ENCODE results near the gene PPM1K.
A peak's percentile ranks its signal among the peaks of the same experiment; 100 is the strongest.
"Not testable (repeated sequence)": the region's sequence is repeated elsewhere in the genome, so short reads cannot be mapped to it uniquely, and the experiment has no call there.

PPM1K gene

DNA sequence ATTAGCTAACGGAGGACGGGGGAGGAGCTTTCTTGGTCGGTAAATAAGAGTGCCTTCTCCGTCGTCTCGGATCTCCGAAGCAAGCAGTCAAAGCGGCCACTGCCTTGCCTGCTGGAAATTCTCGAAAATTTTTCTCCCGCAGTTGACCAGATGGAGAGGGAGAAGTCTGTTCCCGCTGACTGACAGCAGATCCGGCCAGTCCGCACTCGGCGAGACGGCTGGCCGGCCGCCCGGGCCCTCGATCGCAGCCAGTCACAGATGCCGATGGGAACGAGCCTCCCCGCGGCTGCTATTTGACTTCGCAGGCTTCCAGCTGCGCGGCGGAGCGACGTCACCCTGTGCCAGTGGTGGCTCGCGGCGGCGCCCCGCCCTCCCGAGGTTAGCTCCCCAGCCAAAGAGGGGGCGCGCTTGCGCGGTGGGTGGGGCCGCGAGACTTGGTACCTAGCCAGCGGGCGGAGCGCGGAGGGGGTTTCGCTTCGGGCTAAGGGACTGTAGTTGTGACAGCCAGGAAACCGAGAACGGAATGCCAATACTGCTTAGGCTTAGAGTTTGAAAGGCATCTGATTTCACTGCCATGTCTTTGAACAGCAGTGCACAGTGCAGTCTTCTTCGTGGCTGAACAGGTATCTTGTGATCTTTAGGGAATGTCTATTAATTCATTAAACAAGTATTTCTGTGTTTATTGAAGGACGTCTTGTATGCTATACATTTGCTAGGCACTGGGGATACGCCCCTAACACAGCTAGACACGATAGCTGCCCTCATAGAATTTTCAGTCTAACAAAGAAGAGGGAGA, at the start of gene PPM1K:
TSS of gene PPM1K (minus strand) at position 123 of the 796 bp plus-strand sequence. CDS start 5,978 bp downstream, outside the sequence.
- DNase-seq (ENCODE audit: low read depth in 1 of 2, low spot score in 1 of 2), result peak; percentile 99

DNA sequence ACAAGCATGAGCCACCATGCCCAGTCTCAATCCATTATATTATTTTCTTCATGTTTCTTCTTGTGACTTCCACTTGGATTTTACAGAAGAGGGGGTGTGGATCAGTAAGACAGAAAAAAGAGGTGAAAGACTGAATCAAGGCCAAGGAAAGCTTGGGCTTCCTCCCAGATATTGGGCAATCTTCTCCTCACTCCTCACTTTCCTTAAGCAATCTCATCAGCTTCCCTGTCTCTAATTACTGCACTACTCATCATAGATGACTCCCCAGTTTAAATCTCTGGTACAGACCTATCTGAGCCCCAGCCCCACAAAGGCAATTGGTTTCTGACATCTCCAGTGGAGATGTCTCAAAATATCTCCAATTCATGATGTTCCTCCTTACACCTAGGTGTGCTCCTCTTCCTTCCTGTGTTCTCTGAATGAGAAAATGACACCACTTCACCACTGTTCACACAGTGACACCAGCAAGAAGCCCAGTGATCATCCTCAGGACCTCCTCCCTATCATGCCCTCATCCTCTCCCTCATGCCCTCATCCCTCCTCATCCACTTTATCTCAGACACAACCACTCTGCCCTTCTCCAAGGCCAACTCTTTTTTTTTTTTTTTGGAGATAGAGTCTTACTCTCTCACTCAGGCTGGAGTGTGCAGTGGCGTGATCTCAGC, 49.5 kb upstream of the PPM1K start:
- DNase-seq (ENCODE audit: low read depth in 1 of 2, low spot score in 1 of 2), result no peak

DNA sequence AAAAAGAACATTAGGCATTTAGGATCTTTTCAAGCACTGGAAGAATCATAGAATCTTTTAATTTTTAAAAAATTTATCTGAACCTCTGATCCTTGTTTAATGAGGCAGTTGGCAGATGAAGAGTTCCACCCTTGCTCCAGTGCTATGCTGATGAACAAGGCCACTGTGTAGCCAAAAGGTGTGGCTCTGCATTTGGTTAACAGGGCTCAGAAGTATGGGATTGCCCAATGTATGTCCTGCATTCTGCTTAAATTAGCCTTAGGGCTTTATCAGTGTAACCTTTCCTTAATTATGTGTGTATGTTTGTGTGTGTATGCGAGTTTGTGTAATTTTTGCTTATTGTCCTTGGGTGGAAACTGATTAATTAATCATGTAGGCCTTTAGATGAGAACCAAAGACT, 43.3 kb upstream of the PPM1K start:
- DNase-seq (ENCODE audit: low read depth in 1 of 2, low spot score in 1 of 2), result no peak

DNA sequence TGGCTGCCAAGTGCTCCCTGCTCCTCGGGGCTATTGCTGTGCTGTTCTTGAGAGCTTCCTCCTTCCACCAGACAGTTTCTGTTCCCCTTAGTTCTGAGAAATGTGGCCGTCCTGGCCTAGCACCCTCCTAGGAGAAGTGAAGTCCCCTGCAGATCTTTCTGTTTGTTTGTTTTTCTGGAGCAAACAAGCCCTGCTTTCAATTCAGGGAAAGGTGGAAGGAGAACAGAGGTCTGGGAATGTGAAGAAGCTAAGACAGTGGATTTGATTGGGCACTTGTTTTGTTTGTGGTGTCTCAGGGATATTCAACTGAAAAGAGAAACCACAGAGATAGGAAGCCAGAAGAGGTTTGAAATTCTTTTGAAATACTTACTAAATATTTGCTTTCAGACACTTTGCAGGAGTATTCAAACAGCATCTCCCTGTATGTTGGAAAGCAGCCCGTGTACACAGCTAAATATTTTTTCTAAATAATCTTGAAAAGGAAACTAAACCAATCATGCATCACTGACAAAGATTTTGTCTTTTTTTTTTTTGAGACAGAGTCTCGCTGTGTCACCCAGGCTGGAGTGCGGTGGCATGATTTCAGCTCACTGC, 36.5 kb upstream of the PPM1K start:
- no peak for DNase-seq (ENCODE audit: low read depth in 1 of 2, low spot score in 1 of 2)

DNA sequence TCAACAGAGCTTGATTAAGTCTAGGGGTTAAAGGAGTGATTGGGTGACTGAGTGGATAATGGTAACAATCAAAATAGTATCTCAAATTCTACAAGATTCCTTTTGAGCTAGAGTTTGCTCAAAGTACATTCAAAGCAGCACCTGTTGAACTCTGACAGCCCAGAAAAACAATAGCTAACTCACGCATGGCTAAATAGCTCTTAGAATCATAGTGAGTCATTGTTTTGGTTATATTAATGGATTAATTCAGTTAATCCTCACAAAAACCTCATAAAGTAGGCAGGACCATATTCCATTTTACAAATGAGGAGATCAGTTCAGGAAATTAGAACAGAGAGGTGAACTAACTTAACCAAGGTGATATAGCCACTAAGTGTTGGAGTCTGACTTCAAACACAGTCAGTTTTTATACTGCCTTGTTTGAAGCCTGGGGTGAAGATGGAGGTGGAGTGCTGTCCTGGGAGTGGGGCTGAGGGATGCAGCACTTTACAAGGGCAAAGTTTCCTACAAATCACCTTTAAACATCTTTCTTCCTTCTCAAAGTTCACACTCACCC, 35.9 kb upstream of the PPM1K start:
- DNase-seq (ENCODE audit: low read depth in 1 of 2, low spot score in 1 of 2), result no peak

DNA sequence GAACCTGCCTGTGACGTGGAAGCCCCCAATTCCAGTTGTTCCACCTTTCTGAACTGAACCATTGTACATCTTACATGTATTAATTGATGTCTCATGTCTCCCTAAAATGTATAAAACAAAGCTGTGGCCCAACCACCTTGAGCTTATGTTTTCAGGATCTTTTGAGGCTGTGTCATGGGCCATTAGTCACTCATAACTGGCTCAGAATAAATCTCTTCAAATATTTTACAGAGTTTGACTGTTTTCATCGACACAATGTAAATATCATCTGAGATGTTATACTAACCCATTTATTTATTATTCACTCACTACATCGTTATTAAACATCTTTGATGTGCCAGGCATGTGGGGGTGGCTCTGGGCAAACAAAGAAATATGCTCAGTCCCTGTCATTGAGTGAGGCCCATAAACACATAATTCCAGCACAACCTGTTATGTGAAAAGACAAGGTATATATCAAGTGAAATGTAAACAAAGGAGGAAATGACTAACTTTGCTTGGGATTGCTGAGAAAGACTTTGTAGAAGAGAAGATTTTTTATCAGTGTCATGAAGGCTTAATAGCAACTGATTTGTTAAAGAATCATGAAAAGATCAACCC, 34.5 kb upstream of the PPM1K start:
- no peak for DNase-seq (ENCODE audit: low read depth in 1 of 2, low spot score in 1 of 2)

DNA sequence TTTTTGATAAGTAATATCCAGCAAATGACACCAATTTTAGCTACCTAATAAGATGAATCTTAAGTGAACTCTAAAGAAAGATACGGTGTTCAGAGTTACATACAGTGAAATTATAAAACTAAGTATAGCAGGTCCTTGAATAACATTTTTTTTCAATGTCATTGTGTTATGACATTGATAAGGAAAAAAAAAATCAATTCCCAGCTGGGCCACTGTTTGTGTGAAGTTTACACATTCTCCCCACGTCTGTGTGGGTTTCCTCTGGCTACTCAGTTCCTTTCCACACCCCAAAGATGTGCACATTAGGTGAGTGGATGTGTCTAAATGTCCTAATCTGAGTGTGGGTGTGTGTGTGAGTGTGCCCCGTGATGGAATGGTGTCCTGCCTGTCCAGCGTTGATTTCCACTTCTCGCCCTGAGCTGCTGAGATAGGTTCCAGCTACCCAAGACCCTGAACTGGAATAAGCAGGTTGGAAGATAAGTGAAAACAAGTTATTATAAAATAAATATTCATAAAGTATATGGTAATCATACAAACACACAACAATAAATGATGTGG, 31.2 kb upstream of the PPM1K start:
- no peak for DNase-seq (ENCODE audit: low read depth in 1 of 2, low spot score in 1 of 2)

DNA sequence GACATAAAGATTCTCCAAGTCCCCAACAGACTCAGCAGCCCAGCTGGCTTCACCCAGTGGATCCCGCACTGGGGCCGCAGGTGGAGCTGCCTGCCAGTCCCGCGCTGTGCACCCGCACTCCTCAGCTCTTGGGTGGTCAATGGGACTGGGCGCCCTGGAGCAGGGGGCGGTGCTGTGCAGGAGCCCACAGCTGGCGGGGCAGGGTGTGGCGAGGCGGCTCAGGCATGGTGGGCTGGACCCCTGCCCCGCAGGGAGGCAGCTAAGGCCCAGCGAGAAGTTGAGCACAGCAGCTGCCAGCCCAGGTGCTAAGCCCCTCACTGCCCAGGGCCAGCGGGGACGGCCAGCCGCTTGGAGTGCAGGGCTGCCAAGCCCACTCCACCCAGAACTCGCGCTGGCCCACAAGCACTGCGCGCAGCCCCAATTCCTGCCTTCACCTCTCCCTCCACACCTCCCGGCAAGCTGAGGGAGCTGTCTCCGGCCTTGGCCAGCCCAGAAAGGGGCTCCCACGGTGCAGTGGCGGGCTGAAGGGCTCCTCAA, 28.8 kb upstream of the PPM1K start:
- DNase-seq (ENCODE audit: low read depth in 1 of 2, low spot score in 1 of 2), result not testable (repeated sequence)

DNA sequence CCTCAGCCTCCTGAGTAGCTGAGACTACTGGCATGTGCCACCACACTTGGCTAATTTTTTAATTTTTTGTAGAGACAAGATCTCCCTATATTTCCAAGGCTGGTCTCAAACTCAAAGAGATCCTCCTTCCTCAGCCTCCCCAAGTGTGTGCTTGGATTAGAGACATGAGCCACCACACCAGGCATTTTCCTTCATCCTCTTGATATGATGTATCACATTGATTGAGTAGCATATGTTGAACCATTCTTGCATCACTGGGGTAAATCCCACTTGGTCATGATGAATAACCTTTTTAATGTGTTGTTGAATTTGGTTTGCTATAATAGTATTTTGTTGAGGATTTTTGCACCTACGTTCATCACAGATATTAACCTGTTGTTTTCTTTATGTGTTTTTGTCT, 24.2 kb upstream of the PPM1K start:
- DNase-seq (ENCODE audit: low read depth in 1 of 2, low spot score in 1 of 2), result no peak

DNA sequence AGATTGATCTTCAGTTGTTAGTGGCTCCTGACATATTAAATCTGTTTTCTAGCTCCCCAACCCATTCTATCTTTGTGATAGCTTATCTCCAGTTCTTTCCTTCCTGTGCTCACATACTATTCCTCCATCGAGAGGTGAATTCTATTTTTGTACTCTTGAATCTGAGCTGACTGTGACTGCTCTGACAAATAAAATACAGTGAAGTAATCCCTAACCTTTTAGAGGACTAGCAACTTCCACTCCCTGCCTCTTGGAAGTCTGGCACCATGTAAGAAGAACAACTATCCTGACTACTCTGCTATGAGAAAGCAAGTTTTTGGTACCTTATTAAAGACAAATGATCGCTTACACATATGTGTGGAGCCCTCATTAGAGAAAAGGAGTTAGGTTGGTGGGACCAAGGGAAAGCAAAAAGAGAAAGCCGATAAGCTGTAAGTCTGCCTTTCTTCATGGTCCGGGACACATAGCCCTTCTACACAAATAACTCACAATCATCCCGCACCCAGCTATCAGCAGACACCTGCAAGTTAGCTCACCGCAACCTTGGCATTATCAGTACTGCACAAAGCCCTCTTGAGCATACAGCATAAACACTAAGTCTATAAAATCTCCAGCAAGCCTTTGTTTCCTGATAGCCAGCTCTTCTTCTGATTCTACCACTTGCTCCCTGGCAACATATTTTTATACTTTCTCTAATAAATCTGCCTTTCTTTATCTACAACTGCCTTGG, 13.5 kb upstream of the PPM1K start:
- DNase-seq (ENCODE audit: low read depth in 1 of 2, low spot score in 1 of 2), result no peak

DNA sequence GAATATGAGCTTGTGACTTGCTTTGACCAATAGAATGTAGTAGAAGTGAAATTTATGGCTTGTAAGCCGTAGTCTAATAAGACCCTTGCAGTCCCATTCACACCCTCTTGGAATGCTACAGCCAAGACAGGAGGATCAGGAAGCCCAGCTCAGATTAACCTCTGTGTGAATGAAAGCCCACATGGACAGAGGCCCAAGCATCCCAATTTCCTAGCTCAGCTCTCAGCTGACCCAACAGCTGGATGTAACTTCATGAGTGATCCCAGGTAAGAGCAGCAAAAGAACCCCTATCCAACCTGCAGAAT, 12.8 kb upstream of the PPM1K start:
- DNase-seq (ENCODE audit: low read depth in 1 of 2, low spot score in 1 of 2), result no peak

DNA sequence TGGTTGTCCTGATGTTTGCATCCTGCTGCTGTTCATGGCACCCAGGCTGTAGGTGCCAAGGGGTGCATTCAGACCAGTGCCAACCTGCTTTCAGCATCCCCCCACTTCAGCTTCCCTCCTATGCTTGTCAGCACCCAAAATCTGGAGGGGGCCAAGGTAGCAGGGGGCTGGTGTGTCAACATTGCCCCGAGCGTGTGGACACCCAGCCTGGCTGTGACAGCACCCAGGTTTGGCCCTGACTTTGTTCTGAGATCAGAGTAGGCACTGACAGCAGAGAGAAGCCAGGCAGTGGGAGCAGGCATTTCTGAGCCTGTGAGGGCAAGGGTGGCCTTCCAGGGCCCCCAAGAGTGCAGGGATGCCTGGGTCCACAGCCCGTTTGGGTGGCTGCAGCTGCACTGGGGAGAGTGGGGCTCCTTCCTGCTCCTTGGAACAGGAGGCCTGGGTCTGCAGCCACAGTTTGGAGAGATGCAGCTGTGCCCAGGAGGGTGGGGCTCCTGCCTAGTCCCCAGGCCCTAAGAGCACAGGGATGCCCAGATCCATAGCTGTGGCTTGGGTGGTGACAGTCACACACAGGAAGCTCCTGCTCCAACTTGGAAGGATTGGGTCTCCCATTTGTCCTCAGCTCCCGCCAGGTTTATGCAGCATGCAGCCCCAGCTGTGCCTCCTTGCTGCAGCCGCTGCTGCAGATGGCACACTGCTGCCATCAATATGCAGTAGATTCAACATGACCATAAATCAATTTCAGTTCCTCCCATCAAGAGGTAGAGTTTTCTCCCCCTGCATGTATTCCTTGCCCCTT, 12.3 kb upstream of the PPM1K start:
- DNase-seq (ENCODE audit: low read depth in 1 of 2, low spot score in 1 of 2), result no peak

DNA sequence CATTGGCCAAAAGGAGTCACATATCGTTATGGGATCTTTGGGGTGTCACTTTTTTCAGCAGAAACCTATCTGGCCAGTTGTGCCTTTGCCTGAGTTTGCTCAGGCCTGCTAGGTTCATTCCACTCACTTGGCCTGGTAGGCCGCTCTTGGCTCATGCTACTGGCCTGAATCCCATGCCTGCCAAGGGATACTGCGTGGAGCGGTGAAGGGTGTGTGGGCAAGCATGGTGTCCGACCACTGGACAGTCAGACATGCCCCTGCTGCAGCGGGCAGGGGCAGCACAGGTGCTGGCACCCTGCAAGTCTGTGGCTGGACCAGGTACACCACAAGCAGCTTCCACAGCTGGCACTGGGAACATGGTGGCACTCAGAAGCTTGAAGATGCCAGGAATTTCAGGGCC, 11.3 kb upstream of the PPM1K start:
- no peak for DNase-seq (ENCODE audit: low read depth in 1 of 2, low spot score in 1 of 2)

DNA sequence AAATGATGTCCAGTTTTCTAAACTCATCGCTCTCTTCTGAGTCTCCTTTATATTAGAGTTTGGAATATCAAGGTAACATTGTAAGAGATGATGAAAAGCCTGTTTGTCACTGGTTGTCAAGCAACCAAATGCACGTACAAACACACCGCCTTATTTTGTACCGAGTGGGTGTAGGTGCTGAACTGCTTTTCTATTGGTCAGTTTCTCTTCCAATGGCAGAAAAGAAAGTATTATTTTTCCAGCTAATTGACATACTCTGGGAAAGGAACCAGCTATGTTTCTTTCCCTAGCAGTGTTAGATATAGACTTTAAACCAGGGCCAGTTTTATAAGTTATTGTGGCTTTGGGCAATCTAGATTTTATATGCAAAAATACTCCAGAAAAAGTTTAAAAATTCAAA, 6.6 kb upstream of the PPM1K start:
- DNase-seq (ENCODE audit: low read depth in 1 of 2, low spot score in 1 of 2), result no peak

DNA sequence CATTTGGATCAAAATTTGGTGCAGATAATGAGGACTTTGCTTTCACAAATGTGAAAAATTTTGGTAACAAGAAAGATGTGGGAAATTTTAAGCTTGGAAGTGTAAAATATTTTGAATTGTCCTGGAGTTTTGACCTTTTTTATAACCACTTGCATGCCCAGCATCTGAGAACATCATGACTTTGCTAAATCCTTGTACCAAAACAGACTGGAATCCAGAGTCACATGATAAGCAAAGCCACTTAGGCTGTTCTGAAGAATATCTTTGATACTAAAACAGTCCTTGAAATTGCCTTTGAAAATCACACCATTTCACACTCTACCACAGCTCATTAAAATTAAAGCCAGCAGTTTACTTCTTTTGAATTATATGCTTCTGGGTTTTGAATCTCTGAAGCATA, 2.5 kb upstream of the PPM1K start:
- DNase-seq (ENCODE audit: low read depth in 1 of 2, low spot score in 1 of 2), result no peak

DNA sequence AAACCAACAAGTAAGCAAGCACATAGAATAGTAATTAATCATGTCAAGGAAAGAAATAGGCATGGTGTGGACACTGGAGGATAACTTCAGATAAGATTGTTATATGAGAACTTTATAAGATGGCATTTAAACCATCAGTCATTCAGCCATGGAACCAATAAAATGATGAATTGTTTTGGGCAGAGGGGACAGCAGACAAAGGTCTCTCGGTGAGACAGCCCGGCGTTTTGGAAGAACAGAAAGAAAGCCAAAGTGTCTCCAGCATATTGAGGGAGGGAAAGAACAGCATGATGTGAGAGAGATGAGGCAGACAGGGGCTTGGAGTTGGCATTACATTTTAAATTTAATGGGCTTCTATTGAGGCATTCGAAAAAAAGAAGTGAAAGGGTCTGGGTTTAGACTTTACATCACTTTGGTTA, 883 bp upstream of the PPM1K start:
- no peak for DNase-seq (ENCODE audit: low read depth in 1 of 2, low spot score in 1 of 2)

DNA sequence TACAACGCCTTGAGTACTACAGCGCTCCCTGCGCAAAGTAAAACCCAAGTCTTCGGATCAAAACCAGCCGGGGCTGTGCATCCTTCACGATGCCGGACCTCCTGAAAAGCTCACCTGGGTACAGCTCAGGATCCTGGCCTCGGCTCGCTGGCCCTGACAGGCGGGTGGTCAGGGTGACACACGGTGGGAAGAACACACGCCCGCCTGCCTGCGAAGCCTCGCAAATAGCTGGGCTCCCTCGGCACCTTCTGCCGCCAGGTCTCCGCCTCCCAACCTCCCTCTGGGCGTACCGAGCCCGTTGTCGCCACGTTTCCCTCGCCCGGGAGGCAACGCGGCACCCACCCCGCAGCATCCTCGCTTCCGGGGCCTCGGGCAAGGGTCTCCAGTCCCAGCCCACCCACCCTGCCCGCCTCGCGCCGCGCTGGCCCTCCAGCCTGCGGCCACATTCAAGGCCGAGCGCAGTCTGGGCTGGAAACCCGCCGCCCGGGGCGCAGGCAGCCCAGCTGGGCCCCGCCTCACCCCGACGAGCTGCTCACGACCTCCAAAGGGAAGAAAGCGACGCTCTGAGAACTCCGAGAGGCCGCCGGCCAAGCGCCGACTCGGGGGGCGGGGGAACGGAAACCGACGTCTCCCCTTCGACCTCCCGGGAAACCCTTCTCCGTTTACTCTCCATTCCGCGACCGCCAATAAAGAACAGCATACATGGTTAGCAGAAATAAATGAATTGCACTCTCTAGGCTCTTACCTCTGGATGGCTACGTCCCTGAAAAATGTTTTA, 511 bp downstream of the PPM1K start:
- DNase-seq (ENCODE audit: low read depth in 1 of 2, low spot score in 1 of 2), result peak; percentile 44 to 53

DNA sequence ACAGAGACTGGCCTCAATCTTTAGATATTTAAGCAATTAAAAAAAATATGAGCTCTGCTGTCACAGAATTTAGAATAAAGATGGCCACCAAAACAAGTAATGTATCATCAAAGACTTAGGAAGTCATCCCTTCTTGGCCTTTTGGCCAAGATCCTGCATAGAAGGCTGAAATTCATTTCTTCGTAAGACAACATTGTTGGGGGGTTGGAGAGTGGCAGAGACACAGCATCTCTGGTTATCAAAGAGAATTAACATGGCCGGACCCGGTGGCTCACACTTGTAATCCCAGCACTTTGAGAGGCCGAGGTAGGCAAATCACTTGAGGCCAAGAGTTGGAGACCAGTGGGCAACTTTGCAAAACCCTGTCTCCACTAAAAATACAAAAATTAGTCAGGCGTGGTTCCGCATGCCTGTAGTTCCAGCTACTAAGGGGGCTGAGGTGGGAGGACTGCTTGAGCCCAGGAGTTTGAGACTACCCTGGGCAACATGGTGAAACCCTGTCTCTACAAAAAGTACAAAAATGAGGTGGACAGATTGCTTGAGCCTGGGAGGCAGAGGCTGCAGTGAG, 4.0 kb downstream of the PPM1K start:
- DNase-seq (ENCODE audit: low read depth in 1 of 2, low spot score in 1 of 2), result no peak
